Liver (tissue), 9 donors: ENCODE data around the gene PKN2. TPM values are rescaled to one million over a fixed set of nuclear protein-coding genes. Genes with fewer than 3 reads are reported as not detected.

Experiments
- DNase-seq: peaks from one replicate; pipeline ENCODE4 v3.0.0-alpha.2; 2017; ENCODE audit warnings: low spot score
- H3K27ac ChIP-seq, 2 donors: one replicate each; pipeline ENCODE4 v1.7.0; 2013; ENCODE audit warnings: inconsistent platforms in 2 of 2, low read length in 2 of 2, control low read depth in 1 of 2, low read depth in 1 of 2, mild to moderate bottlenecking in 1 of 2
- H3K27me3 ChIP-seq, 4 donors: one replicate each; pipeline versions ENCODE4 v1.6.1 to v1.7.0; 2013; ENCODE audit warnings: low read length in 3 of 4, inconsistent platforms in 1 of 4, mild to moderate bottlenecking in 1 of 4, moderate library complexity in 1 of 4; ENCODE audit not compliant: control insufficient read depth in 4 of 4, insufficient read depth in 4 of 4
- H3K36me3 ChIP-seq, 4 donors: one replicate each; pipeline versions ENCODE4 v1.6.1 to v1.7.0; 2013; ENCODE audit warnings: low read length in 3 of 4, mild to moderate bottlenecking in 3 of 4, low read depth in 1 of 4, moderate library complexity in 1 of 4; ENCODE audit not compliant: control insufficient read depth in 4 of 4, insufficient read depth in 3 of 4
- H3K4me1 ChIP-seq, 4 donors: one replicate each; pipeline versions ENCODE4 v1.6.1 to v1.7.0; 2013; ENCODE audit warnings: low read length in 3 of 4, mild to moderate bottlenecking in 3 of 4, moderate library complexity in 1 of 4; ENCODE audit not compliant: control insufficient read depth in 4 of 4, insufficient read depth in 4 of 4
- H3K4me3 ChIP-seq, 3 donors: one replicate each; pipeline versions ENCODE4 v1.6.1 to v1.7.0; 2013; ENCODE audit warnings: low read length in 3 of 3, control low read depth in 1 of 3, low read depth in 1 of 3, mild to moderate bottlenecking in 1 of 3
- H3K9ac ChIP-seq, 2 donors: one replicate each; pipeline ENCODE4 v1.7.0; 2013; ENCODE audit warnings: low read length in 2 of 2, mild to moderate bottlenecking in 2 of 2, moderate library complexity in 2 of 2, control low read depth in 1 of 2, low read depth in 1 of 2
- H3K9me3 ChIP-seq, 4 donors: one replicate each; pipeline versions ENCODE4 v1.6.1 to v1.7.0; 2013; ENCODE audit warnings: low read length in 3 of 4; ENCODE audit not compliant: control insufficient read depth in 4 of 4
- ATF3 ChIP-seq: IDR thresholded peaks from 2 replicates; pipeline ENCODE4 v1.6.1; 2016; ENCODE audit warnings: antibody characterized with exemption
- CTCF ChIP-seq: fragments of 150-350 bp; IDR thresholded peaks from 2 replicates; pipeline ENCODE4 v1.5.1; 2017; ENCODE audit warnings: improper control_type of control experiment, low read depth, low read length; ENCODE audit not compliant: missing input control
- EGR1 ChIP-seq, 2 donors: IDR thresholded peaks; 2 replicates each; pipeline ENCODE4 v1.6.1; 2016 to 2018; ENCODE audit warnings: antibody characterized with exemption in 2 of 2, low read depth in 2 of 2
- FOXA1 ChIP-seq: IDR thresholded peaks from 2 replicates; pipeline ENCODE4 v1.6.1; 2016; ENCODE audit warnings: antibody characterized with exemption
- FOXA2 ChIP-seq: IDR thresholded peaks from 2 replicates; pipeline ENCODE4 v1.6.1; 2016; ENCODE audit warnings: antibody characterized with exemption
- GABPA ChIP-seq, 2 donors: IDR thresholded peaks in 1 of 2; conservative IDR thresholded peaks in 1 of 2; 2 replicates each; pipeline ENCODE4 v1.6.1; 2016; ENCODE audit warnings: antibody characterized with exemption in 2 of 2, mild to moderate bottlenecking in 1 of 2, moderate library complexity in 1 of 2
- HNF4A ChIP-seq, 2 donors: conservative IDR thresholded peaks; 2 replicates each; pipeline ENCODE4 v1.6.1; 2016; ENCODE audit warnings: antibody characterized with exemption in 2 of 2, mild to moderate bottlenecking in 2 of 2
- HNF4G ChIP-seq: IDR thresholded peaks from 2 replicates; pipeline ENCODE4 v1.6.1; 2016; ENCODE audit warnings: antibody characterized with exemption
- JUND ChIP-seq, 2 donors: IDR thresholded peaks; 2 replicates each; pipeline ENCODE4 v1.6.1; 2016; ENCODE audit warnings: antibody characterized with exemption in 2 of 2
- MAX ChIP-seq: IDR thresholded peaks from 2 replicates; pipeline ENCODE4 v1.6.1; 2016; ENCODE audit warnings: antibody characterized with exemption
- NR2F2 ChIP-seq: IDR thresholded peaks from 2 replicates; pipeline ENCODE4 v1.6.1; 2016; ENCODE audit warnings: antibody characterized with exemption
- RAD21 ChIP-seq, 2 donors: IDR thresholded peaks; 2 replicates each; pipeline ENCODE4 v1.6.1; 2016; ENCODE audit warnings: antibody characterized with exemption in 2 of 2, mild to moderate bottlenecking in 2 of 2
- REST ChIP-seq: IDR thresholded peaks from 2 replicates; pipeline ENCODE4 v1.6.1; 2016; ENCODE audit warnings: antibody characterized with exemption, mild to moderate bottlenecking
- RXRA ChIP-seq, 2 donors: IDR thresholded peaks; 2 replicates each; pipeline ENCODE4 v1.6.1; 2017 to 2018; ENCODE audit warnings: antibody characterized with exemption in 2 of 2, mild to moderate bottlenecking in 1 of 2
- SP1 ChIP-seq: IDR thresholded peaks from 2 replicates; pipeline ENCODE4 v1.6.1; 2018; ENCODE audit warnings: antibody characterized with exemption, mild to moderate bottlenecking
- TAF1 ChIP-seq: conservative IDR thresholded peaks from 2 replicates; pipeline ENCODE4 v1.6.1; 2016; ENCODE audit warnings: antibody characterized with exemption, mild to moderate bottlenecking
- YY1 ChIP-seq: IDR thresholded peaks from 2 replicates; pipeline ENCODE4 v1.6.1; 2016; ENCODE audit warnings: antibody characterized with exemption, mild to moderate bottlenecking
- ZBTB33 ChIP-seq: IDR thresholded peaks from 2 replicates; pipeline ENCODE4 v1.6.1; 2016; ENCODE audit warnings: antibody characterized with exemption
- WGBS: extraction: QIAGEN DNeasy Blood & Tissue Kit; methylation state at CpG from one replicate; pipeline ENCODE4 v1.1.7; 2013; 5-methylcytosine and 5-hydroxymethylcytosine counted together
- polyA plus RNA-seq, 2 donors: library from polyadenylated mRNA; stranded (reverse) in 1 of 2; unstranded in 1 of 2; fragments of 200-250 nt in 1 of 2; fragments of >200 nt in 1 of 2; fragmentation: Nextera tagmentation in 1 of 2; extraction: Ambion mirVana in 1 of 2; gene quantifications; one replicate each; pipeline versions ENCODE4 v1.2.1 to v1.2.3, GENCODE V29; 2013 to 2015
- total RNA-seq, 2 donors: library from RNA; depleted of rRNA; stranded (reverse); fragments of >200 nt; gene quantifications; one replicate each; pipeline ENCODE4 v1.2.3, GENCODE V29; 2014
- donor health status: healthy.
- donor health status: healthy.
- donor health status: healthy.
- donor health status: healthy.
- donor health status: healthy.

Gene PKN2
- total and polyA plus RNA-seq, 4 donors = 4.4 to 20.7 (median 13.3) TPM

- H3K9ac ChIP-seq = no peak overlapping the region
- no peak for TF ChIP-seq RXRA (IDR thresholded peaks at IDR 0.05)
- TF ChIP-seq MAX = no peak
- no peak for TF ChIP-seq SP1
- TF ChIP-seq HNF4A (conservative IDR thresholded peaks at IDR 0.05) = no peak
- no peak for TF ChIP-seq TAF1
- no peak for TF ChIP-seq JUND (IDR thresholded peaks at IDR 0.05)
- no peaks in the 10 kb centered on the region for H3K36me3 ChIP-seq
- H3K27ac ChIP-seq = no peak overlapping the region
- no peaks in the 10 kb centered on the region for H3K9me3 ChIP-seq
- peaks cover 0 to 4% (median 1%) of the 10 kb centered on the region in 4 donors for H3K4me1 ChIP-seq
- no peak overlapping the region for H3K4me3 ChIP-seq
- no peak for DNase-seq
- no peaks in the 10 kb centered on the region for H3K27me3 ChIP-seq
Observed at GRCh38 chr1:88646476-88647248, 37.4 kb upstream of the PKN2 start.

GRCh38 chr1:88647249-88647645 is 36.8 kb upstream of the PKN2 start:
- no peak overlapping the region for H3K27ac ChIP-seq
- H3K4me3 ChIP-seq = no peak overlapping the region
- no peak for DNase-seq
- TF ChIP-seq TAF1 = no peak
- TF ChIP-seq HNF4A (conservative IDR thresholded peaks at IDR 0.05) = peak; percentile 76 to 79
- no peak for TF ChIP-seq FOXA2
- TF ChIP-seq JUND (IDR thresholded peaks at IDR 0.05) = peak in 1 of 2 donors; percentile 68
- TF ChIP-seq RAD21 (IDR thresholded peaks at IDR 0.05) = no peak
- TF ChIP-seq MAX = no peak
- no peak for TF ChIP-seq REST
- peak; percentile 55 for TF ChIP-seq SP1
- peak; percentile 72 to 79 for TF ChIP-seq RXRA (IDR thresholded peaks at IDR 0.05)
- TF ChIP-seq NR2F2 = no peak
- TF ChIP-seq EGR1 (IDR thresholded peaks at IDR 0.05; ENCODE audit: low read depth in 2 of 2) = no peak
- TF ChIP-seq HNF4G = peak; percentile 49
- TF ChIP-seq ZBTB33 = no peak
- TF ChIP-seq CTCF = no peak
- TF ChIP-seq FOXA1 = no peak
- peak; percentile 21 for TF ChIP-seq ATF3
- no peak for TF ChIP-seq GABPA (IDR thresholded peaks at IDR 0.05 in 1 of 2, conservative IDR thresholded peaks at IDR 0.05 in 1 of 2)
- peak; percentile 65 for TF ChIP-seq YY1
- H3K27me3 ChIP-seq = no peaks in the 10 kb centered on the region
- H3K36me3 ChIP-seq = no peaks in the 10 kb centered on the region
- no peak overlapping the region for H3K9ac ChIP-seq
- peaks cover 0 to 4% (median 1%) of the 10 kb centered on the region in 4 donors for H3K4me1 ChIP-seq
- H3K9me3 ChIP-seq = no peaks in the 10 kb centered on the region
- WGBS = 47% methylated on average over 3 of the region's 3 CpGs
